H1 (cell line): ENCODE measurements around the gene BLMH. TPM values are rescaled to one million over a fixed set of nuclear protein-coding genes. Genes with fewer than 3 reads are reported as not detected.

ENCODE experiments used
- CTCF ChIA-PET: fragments of 300-600 bp; sonication (Branson Sonifier 250); formaldehyde crosslinking; loops from one replicate; lab custom pipeline; 2021; ENCODE audit not compliant: partially characterized antibody; lab: Charles Lee
- POLR2A ChIA-PET: fragments of 300-600 bp; sonication (Branson Sonifier 250); formaldehyde crosslinking; loops from one replicate; lab custom pipeline; 2021; ENCODE audit warnings: inconsistent platforms; ENCODE audit not compliant: partially characterized antibody; lab: Charles Lee
- DNase-seq, 2 experiments: peaks; one replicate each; pipeline versions ENCODE4 v3.0.0 to v3.0.0-alpha.2; 2010 to 2022; ENCODE audit warnings: low spot score in 2 of 2, low read depth in 1 of 2, mixed read lengths in 1 of 2
- FAIRE-seq: peaks from 2 replicates; lab custom pipeline; 2011; peaks lifted over from hg19 to GRCh38; lab: Jason Lieb, UNC
- H2AFZ ChIP-seq: 2 replicates; pipeline ENCODE4 v1.8.1; 2012; ENCODE audit warnings: low read length, inconsistent platforms
- H2AK5ac ChIP-seq: 2 replicates; pipeline ENCODE4 v1.6.1; 2013; ENCODE audit warnings: low read depth, low read length
- H2BK120ac ChIP-seq: replicated peaks from 2 replicates; pipeline ENCODE3; 2013; ENCODE audit warnings: low read depth, low read length, inconsistent platforms
- H2BK12ac ChIP-seq: 2 replicates; pipeline ENCODE4 v1.6.1; 2013; ENCODE audit warnings: low read depth, low read length
- H2BK15ac ChIP-seq: 2 replicates; pipeline ENCODE4 v1.6.1; 2013; ENCODE audit warnings: low read length
- H2BK20ac ChIP-seq: 2 replicates; pipeline ENCODE4 v1.6.1; 2013; ENCODE audit warnings: low read length
- H2BK5ac ChIP-seq: 2 replicates; pipeline ENCODE4 v1.6.1; 2013; ENCODE audit warnings: low read depth, low read length
- H3K14ac ChIP-seq: 2 replicates; pipeline ENCODE4 v1.6.1; 2013; ENCODE audit warnings: inconsistent platforms; ENCODE audit not compliant: insufficient read length
- H3K18ac ChIP-seq: 2 replicates; pipeline ENCODE4 v1.6.1; 2013; ENCODE audit warnings: low read length; ENCODE audit errors: extremely low read depth
- H3K23ac ChIP-seq: 2 replicates; pipeline ENCODE4 v1.6.1; 2013; ENCODE audit warnings: inconsistent platforms; ENCODE audit not compliant: insufficient read length
- H3K23me2 ChIP-seq: 2 replicates; pipeline ENCODE4 v1.6.1; 2013; ENCODE audit warnings: low read depth, low read length
- H3K27ac ChIP-seq: 2 replicates; pipeline ENCODE4 v1.6.1; 2011; ENCODE audit warnings: low read depth, low read length, inconsistent platforms
- H3K27me3 ChIP-seq, 4 experiments: replicated peaks in 1 of 4; 1 replicate in 1 of 4; 2 replicates in 3 of 4; pipeline versions ENCODE4 v1.6.1 to v1.8.1; 2011 to 2013; ENCODE audit warnings: low read length in 3 of 4, mild to moderate bottlenecking in 3 of 4, inconsistent platforms in 2 of 4, mixed read lengths in 2 of 4, moderate library complexity in 1 of 4; ENCODE audit not compliant: control insufficient read depth in 3 of 4, insufficient read depth in 3 of 4; ENCODE audit errors: extremely low read depth in 1 of 4
- H3K36me3 ChIP-seq, 4 experiments: 2 replicates each; pipeline versions ENCODE4 v1.6.1 to v1.8.1; 2011 to 2013; ENCODE audit warnings: mild to moderate bottlenecking in 4 of 4, low read length in 3 of 4, moderate library complexity in 2 of 4, control low read depth in 1 of 4, inconsistent platforms in 1 of 4; ENCODE audit not compliant: insufficient read depth in 4 of 4, control insufficient read depth in 2 of 4
- H3K4ac ChIP-seq: replicated peaks from 2 replicates; pipeline ENCODE3; 2013; ENCODE audit warnings: low read length, low read depth, mixed read lengths, inconsistent platforms; ENCODE audit not compliant: insufficient read length
- H3K4me1 ChIP-seq, 4 experiments: replicated peaks in 1 of 4; 1 replicate in 1 of 4; 2 replicates in 3 of 4; pipeline versions ENCODE4 v1.6.1 to v1.8.1; 2011 to 2013; ENCODE audit warnings: low read length in 3 of 4, inconsistent platforms in 2 of 4, mixed read lengths in 1 of 4; ENCODE audit not compliant: insufficient read depth in 4 of 4, control insufficient read depth in 3 of 4
- H3K4me2 ChIP-seq, 2 experiments: 2 replicates each; pipeline versions ENCODE4 v1.6.1 to v1.8.1; 2011 to 2013; ENCODE audit warnings: low read depth in 2 of 2, low read length in 2 of 2, control low read depth in 1 of 2, inconsistent platforms in 1 of 2, mild to moderate bottlenecking in 1 of 2; ENCODE audit not compliant: insufficient read depth in 1 of 2
- H3K4me3 ChIP-seq, 4 experiments: fragments of 200-600, 300-600 bp in 1 of 4; sonication (generic), shearing (Covaris generic), sonication (Bioruptor Twin) in 1 of 4; 2 replicates each; pipeline versions ENCODE4 v1.5.1 to v1.8.1; 2011 to 2016; ENCODE audit warnings: low read length in 4 of 4, low read depth in 3 of 4, control low read depth in 2 of 4, inconsistent platforms in 2 of 4, mild to moderate bottlenecking in 2 of 4, mixed read lengths in 1 of 4, moderate library complexity in 1 of 4; ENCODE audit not compliant: insufficient read depth in 2 of 4; ENCODE audit errors: extremely low read depth in 1 of 4
- H3K56ac ChIP-seq: replicated peaks from 2 replicates; pipeline ENCODE3; 2013; ENCODE audit warnings: low read depth, mild to moderate bottlenecking, mixed read lengths, low read length, inconsistent platforms; ENCODE audit not compliant: insufficient read length
- H3K79me1 ChIP-seq: 2 replicates; pipeline ENCODE4 v1.6.1; 2013; ENCODE audit warnings: low read depth, low read length, control low read depth
- H3K79me2 ChIP-seq, 2 experiments: 2 replicates each; pipeline versions ENCODE4 v1.6.1 to v1.8.1; 2012 to 2013; ENCODE audit warnings: low read length in 2 of 2, mild to moderate bottlenecking in 2 of 2, inconsistent platforms in 1 of 2; ENCODE audit not compliant: insufficient read depth in 2 of 2, control insufficient read depth in 1 of 2
- H3K9ac ChIP-seq, 4 experiments: replicated peaks in 1 of 4; 1 replicate in 1 of 4; 2 replicates in 3 of 4; pipeline versions ENCODE4 v1.6.1 to v1.8.1; 2011 to 2013; ENCODE audit warnings: low read depth in 3 of 4, low read length in 3 of 4, control low read depth in 2 of 4, mild to moderate bottlenecking in 2 of 4, moderate library complexity in 2 of 4, inconsistent platforms in 1 of 4; ENCODE audit errors: extremely low read depth in 1 of 4
- H3K9me3 ChIP-seq, 2 experiments: 2 replicates each; pipeline versions ENCODE4 v1.6.1 to v1.8.1; 2012 to 2013; ENCODE audit warnings: mild to moderate bottlenecking in 2 of 2, moderate library complexity in 2 of 2, control low read depth in 1 of 2, inconsistent platforms in 1 of 2, low read depth in 1 of 2, low read length in 1 of 2, mixed read lengths in 1 of 2; ENCODE audit not compliant: insufficient read depth in 2 of 2
- H4K20me1 ChIP-seq, 2 experiments: replicated peaks in 1 of 2; 2 replicates each; pipeline versions ENCODE3 to v1.8.1; 2011 to 2013; ENCODE audit warnings: inconsistent platforms in 2 of 2, low read length in 2 of 2, mild to moderate bottlenecking in 1 of 2; ENCODE audit not compliant: insufficient read depth in 2 of 2, control insufficient read depth in 1 of 2
- H4K5ac ChIP-seq: 2 replicates; pipeline ENCODE4 v1.6.1; 2013; ENCODE audit warnings: low read length, low read depth, mixed read lengths, inconsistent platforms; ENCODE audit not compliant: insufficient read length
- H4K8ac ChIP-seq: 2 replicates; pipeline ENCODE4 v1.8.0; 2013; ENCODE audit warnings: mild to moderate bottlenecking, moderate library complexity, low read length, inconsistent platforms; ENCODE audit not compliant: insufficient read depth; ENCODE audit errors: extremely low read depth
- H4K91ac ChIP-seq: replicated peaks from 2 replicates; pipeline ENCODE3; 2013; ENCODE audit warnings: low read length, mixed read lengths, inconsistent platforms; ENCODE audit not compliant: insufficient read length
- BACH1 ChIP-seq: IDR thresholded peaks from 2 replicates; pipeline ENCODE4 v1.6.1; 2012; ENCODE audit warnings: low read length, improper control_type of control experiment
- CTBP2 ChIP-seq: IDR thresholded peaks from 2 replicates; pipeline ENCODE4 v1.7.0; 2011; ENCODE audit warnings: borderline replicate concordance, mild to moderate bottlenecking, moderate library complexity, mixed read lengths, low read length; ENCODE audit not compliant: insufficient read depth, insufficient read length
- GTF2F1 ChIP-seq: IDR thresholded peaks from 2 replicates; pipeline ENCODE4 v1.6.1; 2012; ENCODE audit warnings: low read depth, low read length, improper control_type of control experiment, borderline replicate concordance
- JUND ChIP-seq: IDR thresholded peaks from 2 replicates; pipeline ENCODE4 v1.6.1; 2011; ENCODE audit warnings: mild to moderate bottlenecking, improper control_type of control experiment, low read length
- MAFK ChIP-seq: IDR thresholded peaks from 2 replicates; pipeline ENCODE4 v1.6.1; 2012; ENCODE audit warnings: low read depth, mild to moderate bottlenecking, improper control_type of control experiment, low read length
- POLR2A ChIP-seq, 2 experiments: IDR thresholded peaks; 1 replicate in 1 of 2; 2 replicates in 1 of 2; pipeline ENCODE4 v1.6.1; 2011; ENCODE audit warnings: low read depth in 2 of 2, low read length in 2 of 2, mild to moderate bottlenecking in 2 of 2; ENCODE audit errors: control extremely low read depth in 1 of 2
- RBBP5 ChIP-seq: IDR thresholded peaks from 2 replicates; pipeline ENCODE4 v1.7.1; 2012; ENCODE audit warnings: low read depth, mild to moderate bottlenecking, inconsistent platforms, low read length, moderate library complexity, borderline replicate concordance
- RFX5 ChIP-seq: IDR thresholded peaks from 2 replicates; pipeline ENCODE4 v1.6.1; 2011; ENCODE audit warnings: low read depth, low read length, improper control_type of control experiment, borderline replicate concordance
- SAP30 ChIP-seq: fragments of 300-600 bp; sonication (generic); IDR thresholded peaks from 2 replicates; pipeline ENCODE4 v1.7.1; 2012; ENCODE audit warnings: low read length, moderate library complexity, mild to moderate bottlenecking, inconsistent platforms; ENCODE audit not compliant: insufficient read depth, insufficient replicate concordance
- SIRT6 ChIP-seq: IDR thresholded peaks from one replicate; pipeline ENCODE4 v1.7.1; 2012; ENCODE audit warnings: low read length, inconsistent platforms
- SP4 ChIP-seq: IDR thresholded peaks from 2 replicates; pipeline ENCODE4 v1.6.1; 2012; ENCODE audit warnings: low read length, inconsistent platforms
- TCF12 ChIP-seq: IDR thresholded peaks from 2 replicates; pipeline ENCODE4 v1.6.1; 2011; ENCODE audit warnings: low read depth, mild to moderate bottlenecking, low read length
- YY1 ChIP-seq: IDR thresholded peaks from 2 replicates; pipeline ENCODE4 v1.6.1; 2011; ENCODE audit warnings: low read depth, mild to moderate bottlenecking, low read length
- ZNF274 ChIP-seq: IDR thresholded peaks from 2 replicates; pipeline ENCODE4 v1.7.0; 2012; ENCODE audit warnings: low read length, borderline replicate concordance; ENCODE audit errors: extremely low read depth
- WGBS, 2 experiments: shearing (Covaris generic) in 1 of 2; methylation state at CpG; one replicate each; pipeline versions ENCODE4 v1.1.6 to v1.1.7; 2013 to 2015; ENCODE audit warnings: low lambda C conversion rate in 2 of 2, mixed read lengths in 2 of 2, inconsistent platforms in 1 of 2, low coverage in 1 of 2, missing lambda C conversion rate in 1 of 2; ENCODE audit not compliant: insufficient replicate concordance in 2 of 2, insufficient coverage in 1 of 2, insufficient read length in 1 of 2; ENCODE audit errors: extremely low coverage in 1 of 2, missing lambda C conversion rate in 1 of 2; 5-methylcytosine and 5-hydroxymethylcytosine counted together
- polyA plus RNA-seq, 7 experiments: library from polyadenylated mRNA; depleted of rRNA in 3 of 7; stranded (reverse) in 5 of 7; unstranded in 2 of 7; fragments of >200 nt in 5 of 7; fragments of 200-250 nt in 2 of 7; gene quantifications; 1 replicate in 5 of 7; 2 replicates in 1 of 7; 4 replicates in 1 of 7; pipeline versions ENCODE4 v1.2.1 to v1.2.3, GENCODE V29; 2011 to 2013; ENCODE audit warnings: missing spikeins in 2 of 7, mixed read lengths in 2 of 7
- total RNA-seq: library from RNA; stranded (reverse); fragmentation: NEBNext Ultra II Directional; extraction: Animal tissue kit (Norgen Biotek cat#: 25700); gene quantifications from 2 replicates; pipeline ENCODE4 v1.2.1, GENCODE V29; 2021

Gene BLMH
- total and polyA plus RNA-seq, 2 of the 8 experiments (the other 6 are each of a cell fraction or from before 2014, with no cell fraction given): 18.2 to 74.3 TPM

DNA sequence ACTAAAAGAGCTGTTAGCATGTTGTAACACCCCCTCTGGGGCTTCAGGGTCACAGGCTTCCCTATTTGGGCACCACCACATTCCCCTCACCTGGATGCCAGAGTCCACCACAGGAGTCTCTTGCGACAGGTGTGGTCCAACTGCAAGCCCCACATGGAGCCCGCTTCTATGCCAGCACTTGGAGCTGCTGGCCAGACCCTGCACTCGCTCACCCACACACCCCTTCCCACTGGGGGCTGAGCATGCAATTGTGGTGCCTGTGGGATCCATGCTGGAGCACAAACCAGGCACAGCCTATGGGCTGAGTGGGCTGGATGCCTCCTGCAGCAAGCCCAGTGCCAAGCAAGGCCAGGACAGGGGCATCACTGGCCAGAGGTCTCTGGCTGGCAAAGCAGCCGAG is 6.0 kb upstream of the BLMH start:
- Histone ChIP-seq H4K20me1 (no peaks in the 10 kb centered on the region), H3K14ac (no peak overlapping the region), H2BK15ac (no peak overlapping the region), H3K9me3 (no peaks in the 10 kb centered on the region), H3K23ac (no peak overlapping the region), H4K5ac (no peak overlapping the region), H2AFZ (0 out of 2 replicates have a peak overlapping the region, but pooled peaks have one; percentile 3), H2AK5ac (no peak overlapping the region), H3K4me2 (no peak overlapping the region), H4K91ac (no peak overlapping the region), H3K27me3 (peaks cover 0 to 2% (median 0%) of the 10 kb centered on the region in 4 experiments; a peak in 2 of 7 replicates), H3K4me1 (peaks cover 0 to under 1% (median 0%) of the 10 kb centered on the region in 4 experiments; a peak in 1 of 7 replicates), H3K9ac (no peak overlapping the region), H2BK12ac (no peak overlapping the region), H3K4me3 (no peak overlapping the region), H3K79me2 (no peaks in the 10 kb centered on the region), H3K18ac (no peak overlapping the region), H3K23me2 (no peaks in the 10 kb centered on the region), H4K8ac (no peak overlapping the region), H2BK20ac (no peak overlapping the region), H3K56ac (no peak overlapping the region), H3K27ac (no peak overlapping the region), H3K36me3 (no peaks in the 10 kb centered on the region), H3K4ac (no peak overlapping the region), H2BK5ac (no peak overlapping the region), H3K79me1 (no peaks in the 10 kb centered on the region), H2BK120ac (no peak overlapping the region)
- ChIA-PET POLR2A (no interaction called here), CTCF (interaction anchor here (1.0 kb wide), 1 partner anchor 172 kb away, joined by 3 read pairs; no protein-coding TSS in a partner anchor)
- FAIRE-seq (no peak), DNase-seq (no peak)
- 93% methylated on average over 4 of the region's 4 CpGs; no CpG with 5 or more reads in 1 of the 2 experiments for WGBS, 2 experiments
- TF ChIP-seq JUND: no peak
- no peak for TF ChIP-seq SIRT6
- TF ChIP-seq RBBP5: no peak
- no peak for TF ChIP-seq MAFK
- no peak for TF ChIP-seq BACH1
- no peak for TF ChIP-seq YY1
- no peak for TF ChIP-seq GTF2F1
- TF ChIP-seq POLR2A (IDR thresholded peaks at IDR 0.05; ENCODE audit: control extremely low read depth in 1 of 2, low read depth in 2 of 2, low read length in 2 of 2): no peak
- no peak for TF ChIP-seq SAP30
- TF ChIP-seq RFX5: no peak
- TF ChIP-seq SP4: no peak
- no peak for TF ChIP-seq CTBP2
- TF ChIP-seq ZNF274: no peak
- TF ChIP-seq TCF12: no peak
